ENCODE measurements around the gene F8A1. TPM values are rescaled to one million over a fixed set of nuclear protein-coding genes. Genes with fewer than 3 reads are reported as not detected.
"Not testable (repeated sequence)": the region's sequence is repeated elsewhere in the genome, so short reads cannot be mapped to it uniquely, and the experiment has no call there.

F8A1 gene
- total RNA-seq, result 22.8 to 34.0 TPM (median 29.6 TPM) in 3 replicates
- long read RNA-seq, transcript F8A1-201 (1 exons, 1,713 nt), result major isoform, 161 of 162 reads
- long read RNA-seq, partial matches to known transcripts, result 0 of 162 reads
- long read RNA-seq, other reads (novel, unspliced or antisense), result 1 of 162 reads

GRCh38 chrX:154886069-154886788, at the start of gene F8A1:
Gene F8A1, plus strand, starts transcription at chrX:154886355. Its CDS starts 20 bp downstream, at chrX:154886375.
- H3K36me3 Mint-ChIP-seq (ENCODE audit: low read depth); H3K9me3 Mint-ChIP-seq (ENCODE audit: low read depth); H3K4me1 Mint-ChIP-seq (ENCODE audit: low read depth); H3K27ac Mint-ChIP-seq (ENCODE audit: unreplicated experiment); H3K27me3 Mint-ChIP-seq (ENCODE audit: low read depth); H3K4me3 Mint-ChIP-seq (ENCODE audit: unreplicated experiment); DNase-seq (ENCODE audit: low spot score): not testable (repeated sequence)

GRCh38 chrX:154840856-154841255, 45.3 kb upstream of the F8A1 start:
- peak; percentile 79 for TF ChIP-seq CTCF (IDR thresholded peaks at IDR 0.05)
- no peak overlapping the region for H3K27ac Mint-ChIP-seq (ENCODE audit: unreplicated experiment)
- no peaks in the 10 kb centered on the region for H3K27me3 Mint-ChIP-seq (ENCODE audit: low read depth)
- DNase-seq (ENCODE audit: low spot score), result no peak
- H3K4me3 Mint-ChIP-seq (ENCODE audit: unreplicated experiment), result no peak overlapping the region
- peaks cover 3% of the 10 kb centered on the region for H3K36me3 Mint-ChIP-seq (ENCODE audit: low read depth)
- peaks cover 17% of the 10 kb centered on the region for H3K9me3 Mint-ChIP-seq (ENCODE audit: low read depth)
- H3K4me1 Mint-ChIP-seq (ENCODE audit: low read depth), result no peaks in the 10 kb centered on the region

- H3K27ac Mint-ChIP-seq (ENCODE audit: unreplicated experiment), result no peak overlapping the region
- DNase-seq (ENCODE audit: low spot score), result no peak
- peaks cover 38% of the 10 kb centered on the region for H3K9me3 Mint-ChIP-seq (ENCODE audit: low read depth)
- TF ChIP-seq CTCF (IDR thresholded peaks at IDR 0.05), result no peak
- H3K4me3 Mint-ChIP-seq (ENCODE audit: unreplicated experiment), result no peak overlapping the region
- H3K4me1 Mint-ChIP-seq (ENCODE audit: low read depth), result no peaks in the 10 kb centered on the region
- H3K36me3 Mint-ChIP-seq (ENCODE audit: low read depth), result peaks cover 3% of the 10 kb centered on the region
- H3K27me3 Mint-ChIP-seq (ENCODE audit: low read depth), result no peaks in the 10 kb centered on the region
Measured at GRCh38 chrX:154850957-154851611, 35.1 kb upstream of the F8A1 start.

GRCh38 chrX:154855256-154855655, 30.9 kb upstream of the F8A1 start:
- Mint-ChIP-seq H3K27me3 (ENCODE audit: low read depth) (no peaks in the 10 kb centered on the region), H3K36me3 (ENCODE audit: low read depth) (peaks cover 8% of the 10 kb centered on the region), H3K4me3 (ENCODE audit: unreplicated experiment) (no peak overlapping the region), H3K27ac (ENCODE audit: unreplicated experiment) (no peak overlapping the region), H3K4me1 (ENCODE audit: low read depth) (no peaks in the 10 kb centered on the region), H3K9me3 (ENCODE audit: low read depth) (peaks cover 48% of the 10 kb centered on the region)
- no peak for TF ChIP-seq CTCF (IDR thresholded peaks at IDR 0.05)
- DNase-seq (ENCODE audit: low spot score), result no peak

- H3K27ac Mint-ChIP-seq (ENCODE audit: unreplicated experiment); H3K4me1 Mint-ChIP-seq (ENCODE audit: low read depth); H3K36me3 Mint-ChIP-seq (ENCODE audit: low read depth); DNase-seq (ENCODE audit: low spot score); H3K27me3 Mint-ChIP-seq (ENCODE audit: low read depth); H3K4me3 Mint-ChIP-seq (ENCODE audit: unreplicated experiment): not testable (repeated sequence)
- peaks cover 62% of the 10 kb centered on the region for H3K9me3 Mint-ChIP-seq (ENCODE audit: low read depth)
Measured at GRCh38 chrX:154868522-154868921, 17.6 kb upstream of the F8A1 start.

GRCh38 chrX:154873329-154873728, 12.8 kb upstream of the F8A1 start:
- peaks cover 42% of the 10 kb centered on the region for H3K9me3 Mint-ChIP-seq (ENCODE audit: low read depth)
- H3K4me1 Mint-ChIP-seq (ENCODE audit: low read depth), result no peaks in the 10 kb centered on the region
- H3K27ac Mint-ChIP-seq (ENCODE audit: unreplicated experiment), result no peak overlapping the region
- H3K36me3 Mint-ChIP-seq (ENCODE audit: low read depth), result peaks cover 6% of the 10 kb centered on the region
- H3K27me3 Mint-ChIP-seq (ENCODE audit: low read depth), result peaks cover 4% of the 10 kb centered on the region
- no peak for DNase-seq (ENCODE audit: low spot score)
- TF ChIP-seq CTCF (IDR thresholded peaks at IDR 0.05), result no peak
- H3K4me3 Mint-ChIP-seq (ENCODE audit: unreplicated experiment), result no peak overlapping the region

GRCh38 chrX:154884069-154884468, 2.1 kb upstream of the F8A1 start:
- H3K9me3 Mint-ChIP-seq (ENCODE audit: low read depth); H3K27ac Mint-ChIP-seq (ENCODE audit: unreplicated experiment); H3K4me1 Mint-ChIP-seq (ENCODE audit: low read depth); H3K4me3 Mint-ChIP-seq (ENCODE audit: unreplicated experiment); DNase-seq (ENCODE audit: low spot score); H3K27me3 Mint-ChIP-seq (ENCODE audit: low read depth); H3K36me3 Mint-ChIP-seq (ENCODE audit: low read depth): not testable (repeated sequence)

- not testable (repeated sequence) for H3K4me3 Mint-ChIP-seq (ENCODE audit: unreplicated experiment); H3K27ac Mint-ChIP-seq (ENCODE audit: unreplicated experiment); H3K27me3 Mint-ChIP-seq (ENCODE audit: low read depth); H3K9me3 Mint-ChIP-seq (ENCODE audit: low read depth); H3K36me3 Mint-ChIP-seq (ENCODE audit: low read depth); H3K4me1 Mint-ChIP-seq (ENCODE audit: low read depth)
- peak; percentile 82 for DNase-seq (ENCODE audit: low spot score)
Measured at GRCh38 chrX:154885057-154885456, 1.1 kb upstream of the F8A1 start.

- H3K4me1 Mint-ChIP-seq (ENCODE audit: low read depth); H3K27me3 Mint-ChIP-seq (ENCODE audit: low read depth); H3K9me3 Mint-ChIP-seq (ENCODE audit: low read depth); H3K4me3 Mint-ChIP-seq (ENCODE audit: unreplicated experiment); DNase-seq (ENCODE audit: low spot score); H3K27ac Mint-ChIP-seq (ENCODE audit: unreplicated experiment); H3K36me3 Mint-ChIP-seq (ENCODE audit: low read depth): not testable (repeated sequence)
Measured at GRCh38 chrX:154885549-154885948, 606 bp upstream of the F8A1 start.
